NB4 (cell line): ENCODE data around the gene MAPRE3.

Experiments used
- MYC ChIP-seq: IDR thresholded peaks from 2 replicates; pipeline ENCODE4 v1.6.1; 2011; ENCODE audit warnings: low read depth, low read length
- POLR2A ChIP-seq: IDR thresholded peaks from 2 replicates; pipeline ENCODE4 v1.6.1; 2011; ENCODE audit warnings: mild to moderate bottlenecking; ENCODE audit not compliant: insufficient read length; ENCODE audit errors: extremely low read depth
- TF ChIP-seq, protein P1 (sequence below): IDR thresholded peaks from one replicate; pipeline ENCODE4 v1.5.1; 2012; ENCODE audit warnings: low read depth, low read length

- TF ChIP-seq, protein P1, sequence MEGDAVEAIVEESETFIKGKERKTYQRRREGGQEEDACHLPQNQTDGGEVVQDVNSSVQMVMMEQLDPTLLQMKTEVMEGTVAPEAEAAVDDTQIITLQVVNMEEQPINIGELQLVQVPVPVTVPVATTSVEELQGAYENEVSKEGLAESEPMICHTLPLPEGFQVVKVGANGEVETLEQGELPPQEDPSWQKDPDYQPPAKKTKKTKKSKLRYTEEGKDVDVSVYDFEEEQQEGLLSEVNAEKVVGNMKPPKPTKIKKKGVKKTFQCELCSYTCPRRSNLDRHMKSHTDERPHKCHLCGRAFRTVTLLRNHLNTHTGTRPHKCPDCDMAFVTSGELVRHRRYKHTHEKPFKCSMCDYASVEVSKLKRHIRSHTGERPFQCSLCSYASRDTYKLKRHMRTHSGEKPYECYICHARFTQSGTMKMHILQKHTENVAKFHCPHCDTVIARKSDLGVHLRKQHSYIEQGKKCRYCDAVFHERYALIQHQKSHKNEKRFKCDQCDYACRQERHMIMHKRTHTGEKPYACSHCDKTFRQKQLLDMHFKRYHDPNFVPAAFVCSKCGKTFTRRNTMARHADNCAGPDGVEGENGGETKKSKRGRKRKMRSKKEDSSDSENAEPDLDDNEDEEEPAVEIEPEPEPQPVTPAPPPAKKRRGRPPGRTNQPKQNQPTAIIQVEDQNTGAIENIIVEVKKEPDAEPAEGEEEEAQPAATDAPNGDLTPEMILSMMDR = no peak
- TF ChIP-seq MYC (no peak), POLR2A (no peak)
These were observed 71.3 kb downstream of the MAPRE3 start for GRCh38 chr2:27041752-27042151.
